ENCODE results near the gene TTC1.
"Not testable (repeated sequence)": the region's sequence is repeated elsewhere in the genome, so short reads cannot be mapped to it uniquely, and the experiment has no call there.

The TTC1 gene

GRCh38 chr5:160008877-160009590, at the start of gene TTC1:
Gene TTC1, plus strand, starts transcription at chr5:160009139. Its CDS starts 1,390 bp downstream, at chr5:160010529.
- DNase-seq, result peak; percentile 90

GRCh38 chr5:159961176-159962160, 47.5 kb upstream of the TTC1 start:
- DNase-seq, result no peak

GRCh38 chr5:159962214-159962613, 46.7 kb upstream of the TTC1 start:
- DNase-seq, result no peak

- no peak for DNase-seq
Observed at GRCh38 chr5:159963935-159964334, 45.0 kb upstream of the TTC1 start.

- no peak for DNase-seq
Observed at GRCh38 chr5:159965031-159965837, 43.7 kb upstream of the TTC1 start.

- not testable (repeated sequence) for DNase-seq
Observed at GRCh38 chr5:159965838-159966128, 43.2 kb upstream of the TTC1 start.

- no peak for DNase-seq
Observed at GRCh38 chr5:159969966-159970365, 39.0 kb upstream of the TTC1 start.

GRCh38 chr5:159971038-159971437, 37.9 kb upstream of the TTC1 start:
- no peak for DNase-seq

GRCh38 chr5:159971514-159971913, 37.4 kb upstream of the TTC1 start:
- DNase-seq, result no peak

- DNase-seq, result no peak
Observed at GRCh38 chr5:159971931-159972461, 36.9 kb upstream of the TTC1 start.

- no peak for DNase-seq
Observed at GRCh38 chr5:159972538-159973362, 36.2 kb upstream of the TTC1 start.

GRCh38 chr5:159975462-159976019, 33.4 kb upstream of the TTC1 start:
- no peak for DNase-seq

GRCh38 chr5:159976921-159977320, 32.0 kb upstream of the TTC1 start:
- DNase-seq, result no peak

- no peak for DNase-seq
Observed at GRCh38 chr5:159978358-159978757, 30.6 kb upstream of the TTC1 start.

- no peak for DNase-seq
Observed at GRCh38 chr5:159982421-159983173, 26.3 kb upstream of the TTC1 start.

- DNase-seq, result peak; percentile 41
Observed at GRCh38 chr5:159987031-159987674, 21.8 kb upstream of the TTC1 start.

GRCh38 chr5:159990506-159990905, 18.4 kb upstream of the TTC1 start:
- DNase-seq, result no peak

GRCh38 chr5:159992566-159992965, 16.4 kb upstream of the TTC1 start:
- DNase-seq, result no peak

GRCh38 chr5:159993194-159993593, 15.7 kb upstream of the TTC1 start:
- DNase-seq, result no peak

GRCh38 chr5:159995907-159996306, 13.0 kb upstream of the TTC1 start:
- DNase-seq, result no peak

Measured in DMS79 treated with DMSO at 0.1 percent for 48 hours (cell line).